Dendritic cell treated with granulocyte-macrophage colony-stimulating factor and Interleukin-4, amounts not matched to agents 40 ng/mL and 50 ng/mL, for 4 days (primary cell): ENCODE results near the gene NCKIPSD.

Experiments used
- H3K27ac Mint-ChIP-seq: one replicate; pipeline ENCODE4 v1.8.0; 2022; ENCODE audit warnings: mild to moderate bottlenecking, mixed read lengths
- H3K27me3 Mint-ChIP-seq: one replicate; pipeline ENCODE4 v1.8.0; 2022; ENCODE audit warnings: mild to moderate bottlenecking, mixed read lengths
- H3K36me3 Mint-ChIP-seq: one replicate; pipeline ENCODE4 v1.8.0; 2022; ENCODE audit warnings: low read depth, mixed read lengths
- H3K4me1 Mint-ChIP-seq: one replicate; pipeline ENCODE4 v1.8.0; 2022; ENCODE audit warnings: low read depth, mixed read lengths
- H3K4me3 Mint-ChIP-seq: one replicate; pipeline ENCODE4 v1.8.0; 2022; ENCODE audit warnings: mild to moderate bottlenecking, moderate library complexity, mixed read lengths
- H3K9me3 Mint-ChIP-seq: one replicate; pipeline ENCODE4 v1.8.0; 2022; ENCODE audit warnings: mixed read lengths
- intact Hi-C: fragments of 100-400 bp; cut with micrococcal nuclease; formaldehyde crosslinking; loops from one replicate; pipeline ENCODE4 v1.15.0; 2022

Gene NCKIPSD

DNA sequence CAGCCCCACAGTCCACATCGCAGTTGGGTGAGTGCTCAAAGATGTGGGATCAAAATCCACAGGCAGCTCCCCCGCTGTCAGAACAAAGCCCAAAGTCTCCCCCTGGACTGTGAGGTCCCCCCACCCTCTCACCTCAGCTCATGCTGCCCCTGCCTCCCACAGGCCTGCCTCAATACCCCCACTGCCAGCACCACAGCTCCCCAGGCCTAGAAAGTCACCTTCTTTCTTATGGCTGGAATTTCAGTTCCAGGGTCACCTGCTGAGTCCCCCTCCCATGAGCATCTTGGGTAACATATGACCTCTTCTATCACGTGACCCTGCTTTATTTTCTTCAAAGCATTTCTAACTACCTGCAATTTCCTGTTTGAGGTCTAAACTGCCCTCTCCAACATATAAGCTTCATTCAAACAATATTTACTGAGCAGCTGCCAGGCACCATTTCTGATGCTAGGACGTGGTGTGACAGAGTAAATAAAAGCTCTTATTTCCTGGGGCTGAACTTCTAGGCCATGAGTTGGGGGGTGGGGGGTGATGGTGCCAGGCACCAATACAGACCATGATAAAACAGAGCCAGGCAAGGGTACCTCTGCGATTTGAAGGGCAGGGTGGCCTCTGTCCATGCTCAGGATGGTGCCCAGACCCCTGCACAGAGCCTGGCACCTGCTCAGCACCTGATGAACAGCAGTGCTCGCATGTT is 61.7 kb downstream of the NCKIPSD start:
- intact Hi-C loops, result no loop called here
- no peak overlapping the region for H3K4me3 Mint-ChIP-seq
- H3K9me3 Mint-ChIP-seq, result no peaks in the 10 kb centered on the region
- H3K36me3 Mint-ChIP-seq, result peaks cover 70% of the 10 kb centered on the region
- no peaks in the 10 kb centered on the region for H3K27me3 Mint-ChIP-seq
- H3K27ac Mint-ChIP-seq, result no peak overlapping the region
- no peaks in the 10 kb centered on the region for H3K4me1 Mint-ChIP-seq
